ENCODE results near the gene IL1A. TPM values are rescaled to one million over a fixed set of nuclear protein-coding genes. Genes with fewer than 3 reads are reported as not detected.

IL1A gene
- total RNA-seq, 1 experiment from 2014 or later = 0.11 TPM

DNA sequence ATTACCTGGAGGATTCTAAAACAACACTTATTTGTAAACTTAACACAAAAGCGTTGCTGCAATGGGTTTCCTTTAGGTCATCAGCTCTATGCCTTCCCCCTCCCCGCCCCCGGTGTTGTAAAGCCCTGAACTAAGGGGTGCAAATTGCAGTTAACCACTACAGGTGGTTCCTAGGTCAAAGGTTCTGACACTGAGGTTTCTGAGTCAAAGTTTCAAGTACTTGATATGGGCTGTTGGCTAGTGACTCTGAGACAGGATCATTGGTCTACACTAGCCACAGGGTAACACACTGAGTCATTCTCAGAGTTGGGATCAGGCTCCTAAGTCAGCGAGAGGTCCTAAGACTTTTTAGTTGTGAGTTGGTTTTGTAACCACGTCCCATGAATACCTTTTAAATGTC is 36.8 kb upstream of the IL1A start:
- TF ChIP-seq, protein P1, sequence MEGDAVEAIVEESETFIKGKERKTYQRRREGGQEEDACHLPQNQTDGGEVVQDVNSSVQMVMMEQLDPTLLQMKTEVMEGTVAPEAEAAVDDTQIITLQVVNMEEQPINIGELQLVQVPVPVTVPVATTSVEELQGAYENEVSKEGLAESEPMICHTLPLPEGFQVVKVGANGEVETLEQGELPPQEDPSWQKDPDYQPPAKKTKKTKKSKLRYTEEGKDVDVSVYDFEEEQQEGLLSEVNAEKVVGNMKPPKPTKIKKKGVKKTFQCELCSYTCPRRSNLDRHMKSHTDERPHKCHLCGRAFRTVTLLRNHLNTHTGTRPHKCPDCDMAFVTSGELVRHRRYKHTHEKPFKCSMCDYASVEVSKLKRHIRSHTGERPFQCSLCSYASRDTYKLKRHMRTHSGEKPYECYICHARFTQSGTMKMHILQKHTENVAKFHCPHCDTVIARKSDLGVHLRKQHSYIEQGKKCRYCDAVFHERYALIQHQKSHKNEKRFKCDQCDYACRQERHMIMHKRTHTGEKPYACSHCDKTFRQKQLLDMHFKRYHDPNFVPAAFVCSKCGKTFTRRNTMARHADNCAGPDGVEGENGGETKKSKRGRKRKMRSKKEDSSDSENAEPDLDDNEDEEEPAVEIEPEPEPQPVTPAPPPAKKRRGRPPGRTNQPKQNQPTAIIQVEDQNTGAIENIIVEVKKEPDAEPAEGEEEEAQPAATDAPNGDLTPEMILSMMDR (conservative IDR thresholded peaks at IDR 0.05; ENCODE audit: low read depth, low read length) = no peak
- Histone ChIP-seq H3K79me2 (ENCODE audit: low read length) (no peaks in the 10 kb centered on the region), H3K9me3 (ENCODE audit: low read length) (no peaks in the 10 kb centered on the region), H2AFZ (ENCODE audit: low read length) (no peak overlapping the region), H4K20me1 (ENCODE audit: low read length) (no peaks in the 10 kb centered on the region), H3K4me1 (ENCODE audit: insufficient read depth, low read length) (peaks cover 9% of the 10 kb centered on the region), H3F3A (ENCODE audit: low read length, unreplicated experiment) (no peaks in the 10 kb centered on the region), H3K27me3 (ENCODE audit: low read length) (no peaks in the 10 kb centered on the region), H3K27ac (ENCODE audit: low read length) (no peak overlapping the region), H3K4me3 (ENCODE audit: low read length) (no peak overlapping the region), H3K9ac (ENCODE audit: low read length) (no peak overlapping the region), H3K4me2 (ENCODE audit: low read length) (no peak overlapping the region), H3K9me2 (replicated peaks; ENCODE audit: low read length) (no peaks in the 10 kb centered on the region), H3K36me3 (ENCODE audit: low read depth, low read length) (no peaks in the 10 kb centered on the region)
- ChIA-PET CTCF (no interaction called here), POLR2A (ENCODE audit: unreplicated experiment) (no interaction called here)
- no peak for ATAC-seq
- DNase-seq = no peak
- no TSS peak for BruUV-seq (replicated peaks)
- intact Hi-C loops (cut with micrococcal nuclease) = no loop called here

DNA sequence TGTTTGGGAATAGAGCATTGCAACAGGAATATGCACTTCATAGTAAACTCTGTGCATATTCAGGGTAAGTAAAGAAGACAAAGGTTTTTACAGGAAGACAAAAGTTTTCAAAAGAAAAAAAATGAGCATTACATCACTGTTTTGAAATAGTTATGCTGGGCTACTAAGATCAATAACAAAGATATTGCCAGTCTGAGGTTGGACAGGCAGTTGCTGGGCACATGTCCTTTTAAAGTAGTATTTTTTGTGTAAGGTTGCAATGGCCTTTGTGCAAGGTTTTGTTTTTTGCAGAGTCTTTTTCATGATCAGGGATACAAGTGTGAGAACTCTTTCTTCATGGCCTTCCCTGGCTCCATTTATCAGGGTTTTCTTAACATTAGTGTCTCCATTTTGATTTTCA is 36.0 kb upstream of the IL1A start:
- intact Hi-C loops (cut with micrococcal nuclease) = no loop called here
- DNase-seq (no peak), ATAC-seq (no peak)
- Histone ChIP-seq H4K20me1 (ENCODE audit: low read length) (no peaks in the 10 kb centered on the region), H3K4me2 (ENCODE audit: low read length) (no peak overlapping the region), H3K36me3 (ENCODE audit: low read depth, low read length) (no peaks in the 10 kb centered on the region), H2AFZ (ENCODE audit: low read length) (no peak overlapping the region), H3K27ac (ENCODE audit: low read length) (no peak overlapping the region), H3K9me2 (replicated peaks; ENCODE audit: low read length) (no peaks in the 10 kb centered on the region), H3K9ac (ENCODE audit: low read length) (no peak overlapping the region), H3K4me1 (ENCODE audit: insufficient read depth, low read length) (peaks cover 9% of the 10 kb centered on the region), H3K9me3 (ENCODE audit: low read length) (no peaks in the 10 kb centered on the region), H3K4me3 (ENCODE audit: low read length) (no peak overlapping the region), H3K79me2 (ENCODE audit: low read length) (no peaks in the 10 kb centered on the region), H3F3A (ENCODE audit: low read length, unreplicated experiment) (no peaks in the 10 kb centered on the region), H3K27me3 (ENCODE audit: low read length) (no peaks in the 10 kb centered on the region)
- TF ChIP-seq EZH2phosphoT487 (IDR thresholded peaks at IDR 0.05; ENCODE audit: borderline replicate concordance, low read length) = no peak
- TF ChIP-seq EZH2 (IDR thresholded peaks at IDR 0.05; ENCODE audit: low read length, unreplicated experiment) = no peak
- ChIA-PET POLR2A (ENCODE audit: unreplicated experiment) (no interaction called here), CTCF (no interaction called here)
- BruUV-seq (replicated peaks) = no TSS peak

DNA sequence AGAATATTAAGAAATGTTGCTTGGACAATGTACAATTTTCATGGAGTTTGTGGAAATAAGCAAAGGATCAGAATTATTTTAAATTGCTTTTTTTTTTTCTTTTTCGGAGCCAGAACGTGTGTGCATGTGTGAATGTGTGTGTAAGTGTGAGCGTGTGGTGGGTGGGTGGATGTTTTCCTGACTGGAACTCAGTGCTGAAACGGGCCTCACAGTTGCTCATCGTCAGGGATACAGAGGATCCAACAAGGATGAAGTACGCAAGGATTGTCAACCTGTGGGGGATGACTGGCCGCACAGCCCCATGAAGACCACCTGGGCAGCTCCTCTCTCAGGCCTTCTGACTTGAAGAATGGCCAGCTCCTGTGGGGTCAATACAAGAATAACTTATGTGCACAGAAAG is 34.8 kb upstream of the IL1A start:
- Histone ChIP-seq H3K4me2 (ENCODE audit: low read length) (no peak overlapping the region), H2AFZ (ENCODE audit: low read length) (no peak overlapping the region), H3F3A (ENCODE audit: low read length, unreplicated experiment) (no peaks in the 10 kb centered on the region), H3K9me2 (replicated peaks; ENCODE audit: low read length) (no peaks in the 10 kb centered on the region), H3K9me3 (ENCODE audit: low read length) (no peaks in the 10 kb centered on the region), H4K20me1 (ENCODE audit: low read length) (no peaks in the 10 kb centered on the region), H3K4me3 (ENCODE audit: low read length) (no peak overlapping the region), H3K4me1 (ENCODE audit: insufficient read depth, low read length) (peaks cover 2% of the 10 kb centered on the region), H3K36me3 (ENCODE audit: low read depth, low read length) (no peaks in the 10 kb centered on the region), H3K27ac (ENCODE audit: low read length) (no peak overlapping the region), H3K79me2 (ENCODE audit: low read length) (no peaks in the 10 kb centered on the region), H3K27me3 (ENCODE audit: low read length) (no peaks in the 10 kb centered on the region), H3K9ac (ENCODE audit: low read length) (no peak overlapping the region)
- ATAC-seq (no peak), DNase-seq (no peak)
- ChIA-PET CTCF (no interaction called here), POLR2A (ENCODE audit: unreplicated experiment) (interaction anchor here (0.6 kb wide), 1 partner anchor 641 kb away, joined by 10 read pairs; no protein-coding TSS in a partner anchor)
- TF ChIP-seq, protein P1 (conservative IDR thresholded peaks at IDR 0.05; ENCODE audit: low read depth, low read length) = no peak
- no peak for TF ChIP-seq EZH2phosphoT487 (IDR thresholded peaks at IDR 0.05; ENCODE audit: borderline replicate concordance, low read length)
- TF ChIP-seq EZH2 (IDR thresholded peaks at IDR 0.05; ENCODE audit: low read length, unreplicated experiment) = no peak
- intact Hi-C loops (cut with micrococcal nuclease) = no loop called here
- no TSS peak for BruUV-seq (replicated peaks)
